ENCODE results near the gene BCDIN3D. TPM values are rescaled to one million over a fixed set of nuclear protein-coding genes. Genes with fewer than 3 reads are reported as not detected.

Gene BCDIN3D
- total and polyA plus RNA-seq, 9 donors = 2.8 to 5.9 (median 4.7) TPM

GRCh38 chr12:49787672-49788071 lies 55.2 kb downstream of the BCDIN3D start:
- intact Hi-C loops (cut with DNase I) = no loop called here
- H3K9me3 ChIP-seq = no peaks in the 10 kb centered on the region
- no peak for TF ChIP-seq POLR2A (IDR thresholded peaks at IDR 0.05)
- TF ChIP-seq CTCF (IDR thresholded peaks at IDR 0.05) = no peak
- TF ChIP-seq EP300 (IDR thresholded peaks at IDR 0.05) = no peak
- peaks cover 5% of the 10 kb centered on the region for H3K4me1 ChIP-seq (ENCODE audit: insufficient read depth)
- H3K27ac ChIP-seq = no peak overlapping the region
- no peak for DNase-seq
- no peaks in the 10 kb centered on the region for H3K36me3 ChIP-seq
- 94 to 98% (median 95%) methylated on average over 2 of the region's 2 CpGs for WGBS, 3 donors
- H3K27me3 ChIP-seq = no peaks in the 10 kb centered on the region
- no peak overlapping the region for H3K4me3 ChIP-seq

Other genes with a start within 250 kb of the BCDIN3D start
- gene FAM186B, start 237.5 kb downstream of the BCDIN3D start, total RNA-seq = 1 to 10 TPM in 2 of 7 donors, under 1 TPM in 5; 0.11 to 1.5 (median 0.84) TPM
- under 1 TPM; 0.38 to 0.46 TPM for gene FAM186B, start 237.5 kb downstream of the BCDIN3D start, polyA plus RNA-seq
- gene PRPF40B, start 219.5 kb downstream of the BCDIN3D start, total RNA-seq = 10 to 100 TPM; 29.8 to 72.6 (median 43.3) TPM
- gene PRPF40B, start 219.5 kb downstream of the BCDIN3D start, polyA plus RNA-seq = 10 to 100 TPM; 13.4 to 31.4 TPM
- gene FMNL3, start 135.7 kb downstream of the BCDIN3D start, total RNA-seq = 10 to 100 TPM; 15.7 to 58.1 (median 40.0) TPM
- 10 to 100 TPM; 21.4 to 26.3 TPM for gene FMNL3, start 135.7 kb downstream of the BCDIN3D start, polyA plus RNA-seq
- gene TMBIM6, start 101.5 kb downstream of the BCDIN3D start, total RNA-seq = 100 to 1,000 TPM; 203 to 430 (median 335) TPM
- gene TMBIM6, start 101.5 kb downstream of the BCDIN3D start, polyA plus RNA-seq = 100 to 1,000 TPM; 254 to 677 TPM
- gene NCKAP5L, start 14.7 kb downstream of the BCDIN3D start, total RNA-seq = 10 to 100 TPM; 12.0 to 27.3 (median 22.8) TPM
- 10 to 100 TPM in 1 of 2 donors, 1 to 10 TPM in 1; 2.5 to 13.8 TPM for gene NCKAP5L, start 14.7 kb downstream of the BCDIN3D start, polyA plus RNA-seq
- gene FAIM2, start 60.8 kb upstream of the BCDIN3D start, total RNA-seq = 10 to 100 TPM in 1 of 7 donors, 1 to 10 TPM in 4, under 1 TPM in 2; under 0.01 to 19.3 (median 2.4) TPM
- gene FAIM2, start 60.8 kb upstream of the BCDIN3D start, polyA plus RNA-seq = 1 to 10 TPM; 1.0 to 7.1 TPM
- gene AQP2, start 107.6 kb upstream of the BCDIN3D start, total RNA-seq = 1 to 10 TPM in 1 of 7 donors, under 1 TPM in 1, not detected in 5; 0.11 to 2.1 TPM
- 1 to 10 TPM in 1 of 2 donors, not detected in 1; 3.7 TPM for gene AQP2, start 107.6 kb upstream of the BCDIN3D start, polyA plus RNA-seq
- gene AQP5, start 118.8 kb upstream of the BCDIN3D start, total RNA-seq = under 1 TPM in 4 of 7 donors, not detected in 3; 0.47 to 0.92 (median 0.53) TPM
- gene AQP5, start 118.8 kb upstream of the BCDIN3D start, polyA plus RNA-seq = under 1 TPM in 1 of 2 donors, not detected in 1; 0.12 TPM
- gene AQP6, start 129.8 kb upstream of the BCDIN3D start, total RNA-seq = under 1 TPM in 2 of 7 donors, not detected in 5; under 0.01 to 0.08 TPM
- under 1 TPM in 1 of 2 donors, not detected in 1; 0.04 TPM for gene AQP6, start 129.8 kb upstream of the BCDIN3D start, polyA plus RNA-seq
- 1 to 10 TPM; 2.1 to 4.8 (median 3.8) TPM for gene RACGAP1, start 182.4 kb upstream of the BCDIN3D start, total RNA-seq
- gene RACGAP1, start 182.4 kb upstream of the BCDIN3D start, polyA plus RNA-seq = 10 to 100 TPM in 1 of 2 donors, 1 to 10 TPM in 1; 2.6 to 10.8 TPM
- gene ASIC1, start 214.5 kb upstream of the BCDIN3D start, total RNA-seq = 1 to 10 TPM in 2 of 7 donors, under 1 TPM in 5; 0.12 to 4.1 (median 0.69) TPM
- 1 to 10 TPM in 1 of 2 donors, under 1 TPM in 1; 0.58 to 3.0 TPM for gene ASIC1, start 214.5 kb upstream of the BCDIN3D start, polyA plus RNA-seq
- gene SMARCD1, start 242.2 kb upstream of the BCDIN3D start, total RNA-seq = 10 to 100 TPM; 33.5 to 57.7 (median 50.7) TPM
- gene SMARCD1, start 242.2 kb upstream of the BCDIN3D start, polyA plus RNA-seq = 10 to 100 TPM; 26.1 to 56.9 TPM